Adrenal gland (tissue), 12 donors: ENCODE data around the gene NR5A2. TPM values are rescaled to one million over a fixed set of nuclear protein-coding genes. Genes with fewer than 3 reads are reported as not detected.

Source experiments
- DNase-seq, 7 donors: peaks; one replicate each; pipeline ENCODE4 v3.0.0-alpha.2; 2019 to 2020
- H3K27ac ChIP-seq, 5 donors: fragments of 200-600 bp; sonication (generic) in 4 of 5; 1 replicate in 3 of 5; 2 replicates in 2 of 5; pipeline versions ENCODE4 v1.5.1 to v1.8.0; 2016 to 2020; ENCODE audit warnings: mild to moderate bottlenecking in 1 of 5
- H3K27me3 ChIP-seq: fragments of 200-600 bp; 2 replicates; pipeline ENCODE4 v1.8.0; 2021
- H3K36me3 ChIP-seq, 2 donors: fragments of 200-600 bp; replicated peaks in 1 of 2; 1 replicate in 1 of 2; 2 replicates in 1 of 2; pipeline versions ENCODE4 v1.5.1 to v1.8.0; 2018 to 2022
- H3K4me1 ChIP-seq, 2 donors: fragments of 200-600 bp; replicated peaks in 1 of 2; 1 replicate in 1 of 2; 2 replicates in 1 of 2; pipeline versions ENCODE4 v1.5.1 to v1.8.0; 2018 to 2021
- H3K4me3 ChIP-seq, 4 donors: fragments of 200-600 bp; sonication (generic) in 3 of 4; one replicate each; pipeline ENCODE4 v1.5.1; 2016 to 2018
- H3K9me3 ChIP-seq, 3 donors: fragments of 200-600 bp; sonication (generic) in 1 of 3; replicated peaks in 1 of 3; 1 replicate in 2 of 3; 2 replicates in 1 of 3; pipeline versions ENCODE4 v1.5.1 to v1.8.0; 2016 to 2021
- CTCF ChIP-seq, 6 experiments: fragments of 450-650 bp in 4 of 6; fragments of 200-600 bp in 2 of 6; sonication (generic) in 1 of 6; IDR thresholded peaks; 1 replicate in 5 of 6; 2 replicates in 1 of 6; pipeline versions ENCODE4 v1.5.1 to v1.8.0; 2016 to 2021; ENCODE audit warnings: antibody characterized with exemption in 6 of 6, mild to moderate bottlenecking in 2 of 6, moderate library complexity in 1 of 6
- POLR2A ChIP-seq, 2 donors: fragments of 450-650 bp; IDR thresholded peaks; one replicate each; pipeline ENCODE4 v1.6.1; 2017; ENCODE audit warnings: antibody characterized with exemption in 2 of 2, mild to moderate bottlenecking in 2 of 2, moderate library complexity in 1 of 2
- WGBS, 4 donors: extraction: QIAGEN DNeasy Blood & Tissue Kit in 2 of 4; methylation state at CpG; one replicate each; pipeline versions ENCODE4 v1.1.5 to v1.1.7; 2013 to 2017; 5-methylcytosine and 5-hydroxymethylcytosine counted together
- intact Hi-C, 2 donors: fragments of 100-400 bp; cut with DNase I; formaldehyde crosslinking; loops; one replicate each; pipeline versions ENCODE4 v1.14.1 to v1.15.0; 2022 to 2023
- polyA plus RNA-seq, 3 donors: library from polyadenylated mRNA; stranded (reverse); fragments of 200-250 nt in 2 of 3; fragments of 350-450 nt in 1 of 3; fragmentation: Illumina TruSeq in 1 of 3; extraction: RNeasy Lipid Tissue Mini Kit (QIAGEN cat#74804) in 1 of 3; gene quantifications; one replicate each; pipeline ENCODE4 v1.2.3, GENCODE V29; 2013 to 2014
- total RNA-seq, 9 donors: library from RNA; depleted of rRNA in 4 of 9; stranded (reverse); fragments of >200 nt in 4 of 9; fragments of 120-200 nt in 1 of 9; fragmentation: NEBNext Ultra II Directional in 1 of 9; extraction: Animal tissue kit (Norgen Biotek cat#: 25700) in 1 of 9; gene quantifications; one replicate each; pipeline versions ENCODE4 v1.1.0 to v1.2.4, GENCODE V29; 2013 to 2023
- donor health status: healthy with polysubstance abuse.
- donor health status: Bipolar disorder and iron deficiency.
- donor health status: DM: yes; HTN: yes; CAD: no.
- donor health status: DM: no; HTN: no; CAD: no.
- donor health status: DM: no; HTN: no; CAD: no.
- donor health status: DM: yes; HTN: yes; CAD: no.

NR5A2 gene
- total and polyA plus RNA-seq, 12 donors, result 0.40 to 17.3 (median 0.94) TPM

GRCh38 chr1:200038325-200038980, 10.9 kb downstream of the NR5A2 start:
- peaks cover 11 to 27% of the 10 kb centered on the region in 2 donors for H3K4me1 ChIP-seq
- H3K4me3 ChIP-seq, result peak overlapping the region in 1 of 4 donors; percentile 43
- intact Hi-C loops, result no loop called here
- TF ChIP-seq POLR2A (IDR thresholded peaks at IDR 0.05) (no peak), CTCF (IDR thresholded peaks at IDR 0.05) (no peak)
- WGBS, 4 donors, result 9 to 18% (median 15%) methylated on average over 21 to 32 of the region's 32 CpGs
- H3K27me3 ChIP-seq, result peaks cover 92% of the 10 kb centered on the region
- DNase-seq, result no peak
- no peak overlapping the region for H3K27ac ChIP-seq
- H3K36me3 ChIP-seq, result no peaks in the 10 kb centered on the region
- no peaks in the 10 kb centered on the region for H3K9me3 ChIP-seq

DNA sequence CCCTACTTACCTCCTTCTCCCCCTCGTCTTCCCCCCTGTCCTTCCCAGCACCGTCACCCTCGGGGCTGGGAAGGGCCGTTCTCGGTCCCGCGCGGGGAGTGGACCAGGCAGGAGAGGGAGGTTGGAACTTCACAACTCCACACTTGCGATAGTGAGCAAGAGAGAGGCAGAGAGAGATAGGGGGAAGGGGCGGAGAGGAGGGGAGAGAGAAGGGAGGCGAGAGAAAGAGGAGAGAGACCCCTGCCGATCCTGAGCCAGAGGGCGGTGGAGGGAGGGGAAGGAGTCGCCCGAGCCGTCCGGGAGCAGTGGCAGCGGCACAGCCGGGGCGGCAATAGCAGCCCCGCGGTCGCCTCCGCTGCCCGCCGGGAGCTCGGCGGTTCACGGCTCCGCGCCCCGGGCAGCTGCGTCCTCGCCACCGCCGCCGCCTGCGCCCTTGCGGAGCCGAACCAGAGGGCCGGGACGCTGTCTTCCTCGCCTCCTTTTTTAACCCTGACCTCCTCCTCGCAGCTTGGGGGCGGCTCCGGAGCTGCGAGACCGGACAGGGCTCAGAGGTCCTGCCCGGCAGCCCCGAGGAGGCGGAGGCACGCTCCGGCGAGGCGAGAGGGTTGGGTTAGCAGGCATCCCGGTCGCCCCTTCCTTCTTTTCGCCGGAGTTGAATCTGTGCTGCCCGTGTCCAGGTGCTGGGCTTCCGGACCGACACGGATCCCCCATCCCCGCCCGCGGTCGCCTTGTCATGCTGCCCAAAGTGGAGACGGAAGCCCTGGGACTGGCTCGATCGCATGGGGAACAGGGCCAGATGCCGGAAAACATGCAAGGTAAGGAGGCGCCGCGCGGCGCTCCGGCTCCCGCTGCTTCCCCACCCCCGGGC, 11.7 kb downstream of the NR5A2 start:
- TF ChIP-seq CTCF (IDR thresholded peaks at IDR 0.05) (no peak), POLR2A (IDR thresholded peaks at IDR 0.05) (no peak)
- H3K9me3 ChIP-seq, result no peaks in the 10 kb centered on the region
- intact Hi-C loops, result no loop called here
- no peaks in the 10 kb centered on the region for H3K36me3 ChIP-seq
- 1 to 3% (median 1%) methylated on average over 45 to 79 of the region's 79 CpGs for WGBS, 4 donors
- H3K27me3 ChIP-seq, result peaks cover 96% of the 10 kb centered on the region
- peak overlapping the region in 2 of 4 donors; percentile 5 to 43 for H3K4me3 ChIP-seq
- H3K27ac ChIP-seq, result no peak overlapping the region
- peaks cover 11 to 27% of the 10 kb centered on the region in 2 donors for H3K4me1 ChIP-seq
- DNase-seq, result peak in 2 of 7 donors; percentile 19 to 25

- Histone ChIP-seq H3K27ac (no peak overlapping the region), H3K4me3 (peak overlapping the region in 2 of 4 donors; percentile 5 to 43), H3K4me1 (peaks cover 4 to 27% of the 10 kb centered on the region in 2 donors), H3K9me3 (no peaks in the 10 kb centered on the region), H3K36me3 (no peaks in the 10 kb centered on the region), H3K27me3 (peaks cover 98% of the 10 kb centered on the region)
- DNase-seq, result no peak
- intact Hi-C loops, result no loop called here
- 1 to 6% (median 3%) methylated on average over 14 to 26 of the region's 26 CpGs for WGBS, 4 donors
- TF ChIP-seq CTCF (IDR thresholded peaks at IDR 0.05) (no peak), POLR2A (IDR thresholded peaks at IDR 0.05) (no peak)
Observed at GRCh38 chr1:200039849-200040474, 12.5 kb downstream of the NR5A2 start.
